ENCODE data around the gene RPTOR. TPM values are rescaled to one million over a fixed set of nuclear protein-coding genes. Genes with fewer than 3 reads are reported as not detected.

The RPTOR gene
- total and polyA plus RNA-seq, 4 experiments from 2014 or later: 2.4 to 51.8 (median 29.6) TPM

DNA sequence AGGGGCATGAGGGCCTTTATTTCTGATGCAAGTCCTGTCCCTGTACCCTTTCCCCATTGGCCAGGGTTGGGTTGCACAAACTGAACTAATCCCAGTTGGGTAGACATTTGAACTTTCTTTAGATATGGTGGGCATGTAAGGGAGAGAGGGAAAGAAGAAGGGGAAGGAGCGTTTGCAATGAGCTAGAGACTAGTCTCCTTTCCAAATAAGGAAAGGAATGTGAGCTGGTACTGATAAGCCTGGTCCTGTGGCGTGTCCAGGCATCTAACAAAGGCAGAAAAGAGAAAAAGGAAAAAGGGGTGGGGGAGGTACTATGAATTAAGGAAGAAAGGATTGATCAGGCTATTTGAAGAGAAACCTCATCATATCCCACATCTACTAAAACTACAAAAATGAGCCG is 467.3 kb downstream of the RPTOR start:
- H3K27me3 ChIP-seq (ENCODE audit: insufficient read depth, low read length): no peaks in the 10 kb centered on the region
- POLR2A ChIA-PET (ENCODE audit: partially characterized antibody): no interaction called here
- DNase-seq: no peak
- peaks cover under 1 to 1% of the 10 kb centered on the region in 2 donors for H3K27me3 Mint-ChIP-seq
- H3K9me3 ChIP-seq (ENCODE audit: control insufficient read depth in 1 of 2, low read length in 2 of 2): no peaks in the 10 kb centered on the region
- no peak overlapping the region for H3K27ac ChIP-seq (ENCODE audit: low read depth, low read length)
- H3K36me3 ChIP-seq (ENCODE audit: insufficient read depth, low read length): no peaks in the 10 kb centered on the region
- H3K36me3 Mint-ChIP-seq: peaks cover 0 to 6% of the 10 kb centered on the region in 2 donors
- H3K9me3 Mint-ChIP-seq: peaks cover 0 to 27% (median 13%) of the 10 kb centered on the region in 8 donors
- intact Hi-C loops (cut with micrococcal nuclease): no loop called here
- no peak overlapping the region for H3K4me3 ChIP-seq (ENCODE audit: low read length in 2 of 2)
- peaks cover 2 to 13% (median 4%) of the 10 kb centered on the region in 4 donors for H3K4me1 Mint-ChIP-seq
- no peak overlapping the region for H3K4me3 Mint-ChIP-seq
- CTCF ChIA-PET (ENCODE audit: partially characterized antibody): interaction anchor here (1.7 kb wide), 1 partner anchor 12 kb away, joined by 3 read pairs; no protein-coding TSS in a partner anchor
- H3K4me1 ChIP-seq (ENCODE audit: insufficient read depth, low read length): peaks cover 1% of the 10 kb centered on the region
- H3K27ac Mint-ChIP-seq: peak overlapping the region in 2 of 7 donors; percentile 57 to 63

- peaks cover 5 to 22% (median 9%) of the 10 kb centered on the region in 4 donors for H3K4me1 Mint-ChIP-seq
- DNase-seq: no peak
- H3K36me3 Mint-ChIP-seq: peaks cover 0 to 6% of the 10 kb centered on the region in 2 donors
- peaks cover 0 to 27% (median 13%) of the 10 kb centered on the region in 8 donors for H3K9me3 Mint-ChIP-seq
- peak overlapping the region in 1 of 7 donors; percentile 20 for H3K27ac Mint-ChIP-seq
- H3K27me3 Mint-ChIP-seq: peaks cover 0 to 1% of the 10 kb centered on the region in 2 donors
- H3K4me3 Mint-ChIP-seq: no peak overlapping the region
- ChIA-PET CTCF (ENCODE audit: partially characterized antibody) (interaction anchor here (1.7 kb wide), 1 partner anchor 11 kb away, joined by 3 read pairs; no protein-coding TSS in a partner anchor), POLR2A (ENCODE audit: partially characterized antibody) (no interaction called here)
- Histone ChIP-seq H3K27ac (ENCODE audit: low read depth, low read length) (no peak overlapping the region), H3K9me3 (ENCODE audit: control insufficient read depth in 1 of 2, low read length in 2 of 2) (no peaks in the 10 kb centered on the region), H3K4me3 (ENCODE audit: low read length in 2 of 2) (no peak overlapping the region), H3K36me3 (ENCODE audit: insufficient read depth, low read length) (no peaks in the 10 kb centered on the region), H3K27me3 (ENCODE audit: insufficient read depth, low read length) (no peaks in the 10 kb centered on the region), H3K4me1 (ENCODE audit: insufficient read depth, low read length) (peaks cover 10% of the 10 kb centered on the region)
- intact Hi-C loops (cut with micrococcal nuclease): no loop called here
These were observed 468.2 kb downstream of the RPTOR start for GRCh38 chr17:81012574-81013447.

DNA sequence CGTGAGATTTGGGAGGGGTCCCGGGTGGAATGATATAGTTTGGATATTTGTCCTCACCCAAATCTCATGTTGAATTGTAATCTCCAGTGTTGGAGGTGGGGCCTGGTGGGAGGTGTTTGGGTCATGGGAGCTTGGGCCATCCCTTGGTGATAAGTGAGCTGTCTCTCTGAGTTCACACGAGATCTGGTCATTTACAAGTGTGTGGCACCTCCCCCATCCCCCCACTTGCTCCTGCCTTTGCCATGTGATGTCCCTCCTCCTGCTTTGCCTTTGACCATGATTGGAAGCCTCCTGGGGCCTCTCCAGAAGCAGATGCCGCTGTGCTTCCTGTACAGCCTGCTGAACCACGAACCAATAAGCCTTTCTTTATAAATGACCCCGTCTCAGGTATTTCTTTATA is 469.0 kb downstream of the RPTOR start:
- peaks cover 0 to 6% of the 10 kb centered on the region in 2 donors for H3K36me3 Mint-ChIP-seq
- H3K4me3 Mint-ChIP-seq: no peak overlapping the region
- peaks cover 0 to 27% (median 13%) of the 10 kb centered on the region in 8 donors for H3K9me3 Mint-ChIP-seq
- Histone ChIP-seq H3K36me3 (ENCODE audit: insufficient read depth, low read length) (no peaks in the 10 kb centered on the region), H3K27ac (ENCODE audit: low read depth, low read length) (no peak overlapping the region), H3K9me3 (ENCODE audit: control insufficient read depth in 1 of 2, low read length in 2 of 2) (no peaks in the 10 kb centered on the region), H3K4me1 (ENCODE audit: insufficient read depth, low read length) (peaks cover 18% of the 10 kb centered on the region), H3K27me3 (ENCODE audit: insufficient read depth, low read length) (no peaks in the 10 kb centered on the region), H3K4me3 (ENCODE audit: low read length in 2 of 2) (no peak overlapping the region)
- POLR2A ChIA-PET (ENCODE audit: partially characterized antibody): interaction anchor here (0.6 kb wide), 1 partner anchor 10 kb away, joined by 3 read pairs; no protein-coding TSS in a partner anchor
- intact Hi-C loops (cut with micrococcal nuclease): no loop called here
- CTCF ChIA-PET (ENCODE audit: partially characterized antibody): interaction anchor here (1.7 kb wide), 1 partner anchor 10 kb away, joined by 3 read pairs; no protein-coding TSS in a partner anchor
- H3K27ac Mint-ChIP-seq: peak overlapping the region in 1 of 7 donors; percentile 53
- DNase-seq: no peak
- H3K4me1 Mint-ChIP-seq: peaks cover 12 to 30% (median 18%) of the 10 kb centered on the region in 4 donors
- no peaks in the 10 kb centered on the region for H3K27me3 Mint-ChIP-seq

DNA sequence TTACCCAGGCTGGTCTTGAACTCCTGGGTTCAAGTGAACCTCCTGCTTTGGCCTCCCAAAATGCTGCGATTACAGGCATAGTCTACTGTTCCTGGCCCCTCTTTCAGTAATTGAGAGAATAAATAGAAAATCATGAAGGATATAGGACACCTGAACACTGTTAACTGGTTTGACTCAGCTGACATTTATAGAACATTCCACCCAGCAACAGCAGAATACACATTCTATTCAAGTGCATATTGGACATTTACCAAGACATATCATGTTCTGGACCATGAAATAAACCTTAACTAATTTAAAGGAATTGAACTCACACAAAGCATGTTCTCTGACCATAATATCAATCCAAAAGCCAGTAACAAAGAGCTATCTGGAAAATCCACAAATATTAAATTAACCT is 470.5 kb downstream of the RPTOR start:
- H3K4me3 Mint-ChIP-seq: no peak overlapping the region
- H3K4me1 ChIP-seq (ENCODE audit: insufficient read depth, low read length): peaks cover 30% of the 10 kb centered on the region
- peaks cover 15 to 45% (median 28%) of the 10 kb centered on the region in 4 donors for H3K4me1 Mint-ChIP-seq
- DNase-seq: no peak
- H3K9me3 Mint-ChIP-seq: peaks cover 0 to 27% (median 13%) of the 10 kb centered on the region in 8 donors
- no peaks in the 10 kb centered on the region for H3K9me3 ChIP-seq (ENCODE audit: control insufficient read depth in 1 of 2, low read length in 2 of 2)
- no peak overlapping the region for H3K27ac ChIP-seq (ENCODE audit: low read depth, low read length)
- intact Hi-C loops (cut with micrococcal nuclease): no loop called here
- H3K36me3 ChIP-seq (ENCODE audit: insufficient read depth, low read length): no peaks in the 10 kb centered on the region
- ChIA-PET POLR2A (ENCODE audit: partially characterized antibody) (no interaction called here), CTCF (ENCODE audit: partially characterized antibody) (interaction anchor here (1.7 kb wide), 1 partner anchor 9 kb away, joined by 12 read pairs; no protein-coding TSS in a partner anchor)
- no peaks in the 10 kb centered on the region for H3K27me3 ChIP-seq (ENCODE audit: insufficient read depth, low read length)
- H3K27me3 Mint-ChIP-seq: no peaks in the 10 kb centered on the region
- H3K36me3 Mint-ChIP-seq: peaks cover 0 to 6% of the 10 kb centered on the region in 2 donors
- peak overlapping the region in 1 of 7 donors; percentile 61 for H3K27ac Mint-ChIP-seq
- no peak overlapping the region for H3K4me3 ChIP-seq (ENCODE audit: low read length in 2 of 2)

Other genes with a start within 250 kb of the RPTOR start
- gene ENDOV, start 129.7 kb upstream of the RPTOR start, total RNA-seq: 10 to 100 TPM; 20.1 to 25.5 TPM
- 10 to 100 TPM; 10.1 to 15.5 TPM for gene ENDOV, start 129.7 kb upstream of the RPTOR start, polyA plus RNA-seq
- gene NPTX1, start 68.2 kb upstream of the RPTOR start, total RNA-seq: not detected
- under 1 TPM in 1 of 2 donors, not detected in 1; 0.38 TPM for gene NPTX1, start 68.2 kb upstream of the RPTOR start, polyA plus RNA-seq

Measured in CD4-positive, alpha-beta memory T cell (primary cell).